Measurements from ENCODE around the gene CCDC51.

- no peak for TF ChIP-seq REST (IDR thresholded peaks at IDR 0.05; ENCODE audit: low read depth)
- no peak for TF ChIP-seq RAD21 (IDR thresholded peaks at IDR 0.05; ENCODE audit: low read depth)
- no peak for TF ChIP-seq POLR2AphosphoS5 (IDR thresholded peaks at IDR 0.05; ENCODE audit: low read depth, low read length)
- no peak for TF ChIP-seq EZH2 (IDR thresholded peaks at IDR 0.05)
- TF ChIP-seq CTCF (IDR thresholded peaks at IDR 0.05 in 2 of 3, conservative IDR thresholded peaks at IDR 0.05 in 1 of 3; ENCODE audit: borderline replicate concordance in 1 of 3, insufficient read depth in 1 of 3, low read depth in 2 of 3, low read length in 2 of 3) = no peak
- TF ChIP-seq MAX (IDR thresholded peaks at IDR 0.05) = no peak
- TF ChIP-seq YY1 (IDR thresholded peaks at IDR 0.05; ENCODE audit: extremely low read depth, insufficient replicate concordance, low read depth, low read length) = no peak
- TF ChIP-seq EZH2phosphoT487 (IDR thresholded peaks at IDR 0.05; ENCODE audit: borderline replicate concordance) = no peak
- TF ChIP-seq JUND (IDR thresholded peaks at IDR 0.05) = no peak
- no peak for TF ChIP-seq ZFX (IDR thresholded peaks at IDR 0.05)
These were observed 33.2 kb downstream of the CCDC51 start for GRCh38 chr3:48406443-48407431.
